HG02623 (cell line): Measurements from ENCODE around the gene BTBD2.
"Not testable (repeated sequence)": the region's sequence is repeated elsewhere in the genome, so short reads cannot be mapped to it uniquely, and the experiment has no call there.

ENCODE experiments used
- ATAC-seq: cut with Tn5 transposase; IDR thresholded peaks from one replicate; pipeline ENCODE4 v1.9.1; 2021; ENCODE audit warnings: moderate library complexity; ENCODE audit not compliant: unreplicated experiment

BTBD2 gene

DNA sequence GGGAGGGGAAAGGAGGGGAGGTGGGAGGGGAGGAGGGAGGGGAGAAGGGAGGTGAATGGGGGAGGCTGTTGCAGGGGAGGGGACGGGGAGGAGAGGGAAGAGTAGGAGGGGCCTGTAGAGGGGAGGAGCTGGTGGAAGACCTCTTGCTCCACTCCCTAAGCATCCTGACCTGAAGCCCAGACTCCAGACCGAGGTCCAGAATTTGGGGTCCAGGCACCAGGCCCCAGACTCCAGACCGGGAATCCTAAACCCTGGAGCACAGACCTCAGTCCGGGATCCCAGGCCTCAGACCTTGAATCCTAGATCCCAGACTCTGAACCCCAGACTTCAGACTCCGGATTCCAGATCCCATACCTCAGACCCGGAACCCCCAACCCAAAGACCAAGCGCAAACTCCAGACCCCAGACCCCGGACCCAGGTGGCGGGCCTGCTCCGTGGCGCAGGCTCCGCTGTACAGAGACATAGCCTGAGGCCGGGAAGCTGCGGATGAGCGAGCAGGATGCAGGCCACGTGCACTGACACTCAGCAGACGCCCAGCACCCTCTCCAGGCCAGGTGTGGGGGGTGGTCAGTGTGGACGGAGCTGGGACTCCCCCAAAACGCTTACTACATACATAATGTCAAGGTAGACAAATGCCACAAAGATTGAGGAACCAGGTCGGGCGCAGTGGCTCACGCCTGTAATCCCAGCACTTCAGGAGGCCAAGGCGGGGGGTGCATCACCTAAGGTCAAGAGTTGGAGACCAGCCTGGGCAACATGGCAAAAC is 710 bp upstream of the BTBD2 start:
- no peak for ATAC-seq

DNA sequence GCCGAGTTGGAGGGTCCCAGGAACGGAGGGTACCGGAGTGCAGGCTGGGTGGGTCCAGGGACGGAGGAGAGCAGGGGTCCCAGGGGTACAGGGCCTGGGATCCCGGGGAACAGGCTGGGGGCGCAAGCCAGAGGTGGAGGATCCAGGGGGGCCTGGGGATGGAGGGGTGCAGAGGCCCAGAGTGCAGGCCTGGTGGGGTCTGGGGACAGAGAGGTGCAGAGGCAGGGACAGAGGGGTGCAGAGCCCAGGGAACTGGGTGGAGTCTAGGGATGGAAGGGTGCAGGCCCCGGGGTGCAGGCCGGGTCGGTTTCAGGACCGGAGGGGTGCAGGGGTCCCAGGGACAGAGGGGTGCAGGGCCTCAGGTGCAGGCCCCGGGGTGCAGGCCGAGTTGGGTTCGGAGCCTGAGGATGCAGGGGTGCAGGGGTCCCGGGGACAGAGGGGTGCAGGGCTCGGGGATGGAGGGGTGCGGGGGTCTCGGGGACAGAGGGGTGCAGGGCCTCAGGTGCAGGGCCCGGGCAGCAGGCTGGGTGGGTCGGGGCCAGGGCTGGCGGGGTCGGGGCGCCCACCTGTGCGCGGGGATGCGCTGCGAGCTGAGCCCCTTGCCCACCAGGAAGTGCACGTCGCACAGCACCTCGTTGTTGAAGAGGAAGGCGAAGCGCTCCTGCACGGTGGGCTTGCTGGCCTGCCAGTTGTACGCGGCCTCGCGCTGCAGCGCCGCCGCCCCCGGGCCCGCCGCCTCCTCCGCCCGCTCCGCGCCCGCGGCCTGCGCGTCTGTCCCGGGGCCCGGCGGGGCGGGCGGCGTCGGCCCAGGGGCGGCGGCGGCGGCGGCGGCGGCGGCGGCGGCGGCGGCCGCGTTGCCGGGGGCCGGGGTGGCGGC is 545 bp downstream of the BTBD2 start:
- ATAC-seq = no peak

DNA sequence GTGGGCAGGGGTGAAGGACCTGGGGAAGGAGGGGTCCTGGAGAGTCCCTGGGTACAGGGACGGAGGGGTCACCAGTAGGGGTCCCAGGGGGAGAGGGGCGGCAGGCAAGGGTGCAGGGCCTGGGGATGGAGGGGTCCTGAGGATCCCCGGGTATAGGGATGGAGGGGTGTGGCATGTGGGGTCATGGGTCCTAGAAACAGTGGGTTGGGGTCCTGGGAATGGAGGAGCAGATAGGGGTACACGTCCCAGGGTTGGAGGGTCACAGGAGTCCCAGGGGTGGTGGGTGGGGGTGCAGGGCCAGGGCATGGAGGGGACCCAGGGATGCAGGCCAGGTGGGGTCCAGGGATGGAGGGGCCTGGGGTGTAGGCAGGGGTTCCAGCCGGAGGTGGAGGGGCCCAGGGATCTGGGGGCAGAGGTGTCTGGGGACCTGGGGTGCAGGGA is 1.4 kb downstream of the BTBD2 start:
- no peak for ATAC-seq

DNA sequence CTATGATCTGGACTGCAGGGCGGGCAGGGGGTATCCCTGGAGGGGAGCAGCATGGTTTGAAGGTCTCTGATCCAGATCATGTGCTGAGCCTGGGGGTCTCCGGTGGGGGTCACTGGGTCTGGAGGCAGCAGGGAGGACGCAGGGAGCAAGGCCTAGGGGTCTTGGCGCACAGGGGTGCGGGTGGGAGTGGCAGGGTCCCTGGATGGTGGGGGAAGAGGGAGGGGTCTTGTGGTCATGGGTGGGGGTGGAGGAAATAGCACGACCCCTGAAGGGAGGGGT is 1.9 kb downstream of the BTBD2 start:
- no peak for ATAC-seq

DNA sequence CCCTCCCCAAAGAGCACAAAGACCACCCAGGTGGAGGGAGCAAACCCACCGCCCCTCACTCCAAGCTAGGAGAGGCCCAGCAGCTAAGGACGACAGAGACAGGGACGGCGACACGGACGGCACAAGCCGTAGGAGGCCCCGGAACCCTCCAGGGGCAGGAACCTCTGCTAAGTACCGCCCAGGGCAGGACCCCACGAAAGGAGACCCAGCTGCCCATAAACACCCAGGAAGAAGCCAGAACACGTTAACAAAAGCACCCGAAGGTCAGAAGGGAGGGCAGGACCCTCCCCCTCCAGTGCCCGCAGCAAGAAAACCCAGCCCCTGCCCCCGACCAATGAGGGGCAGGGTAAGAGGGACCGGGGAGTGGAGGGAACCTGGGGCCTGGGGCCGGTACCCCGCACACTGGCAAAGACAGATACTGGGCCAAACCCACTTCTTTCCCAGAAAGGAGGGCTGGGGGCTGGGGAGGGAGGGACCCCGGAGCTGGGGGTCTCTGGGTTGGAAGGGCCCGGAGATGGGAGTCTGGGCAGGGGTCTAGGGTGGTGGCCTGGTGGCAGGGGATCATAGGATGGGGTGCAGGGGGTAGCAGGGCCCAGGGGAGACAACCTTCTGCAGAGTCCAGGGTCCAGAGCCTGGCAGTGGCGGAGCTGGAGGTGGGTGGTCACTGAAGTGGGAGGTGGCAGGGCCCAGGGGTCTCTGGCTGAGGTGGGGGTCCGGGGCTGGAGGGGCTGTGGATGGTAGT is 2.4 kb downstream of the BTBD2 start:
- no peak for ATAC-seq

DNA sequence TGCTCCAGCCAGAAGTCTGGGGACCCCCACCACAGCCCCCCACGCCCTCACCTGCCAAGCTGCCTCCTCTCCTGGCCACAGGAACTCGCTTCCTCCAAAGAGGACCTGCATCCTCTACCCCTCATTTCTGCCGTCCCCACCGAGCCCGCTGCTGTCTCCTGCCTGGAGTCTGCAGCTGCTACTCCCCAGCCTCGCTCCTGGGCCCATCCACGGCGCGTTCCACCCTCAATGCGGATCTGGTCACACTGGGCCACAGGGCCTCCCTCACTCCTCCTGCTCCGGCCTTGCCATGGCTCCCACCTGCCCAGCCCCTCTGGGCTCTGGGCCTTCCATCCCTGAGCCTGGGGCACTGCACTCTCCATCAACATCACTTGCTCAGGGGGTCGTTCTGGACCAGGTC is 4.3 kb downstream of the BTBD2 start:
- no peak for ATAC-seq

DNA sequence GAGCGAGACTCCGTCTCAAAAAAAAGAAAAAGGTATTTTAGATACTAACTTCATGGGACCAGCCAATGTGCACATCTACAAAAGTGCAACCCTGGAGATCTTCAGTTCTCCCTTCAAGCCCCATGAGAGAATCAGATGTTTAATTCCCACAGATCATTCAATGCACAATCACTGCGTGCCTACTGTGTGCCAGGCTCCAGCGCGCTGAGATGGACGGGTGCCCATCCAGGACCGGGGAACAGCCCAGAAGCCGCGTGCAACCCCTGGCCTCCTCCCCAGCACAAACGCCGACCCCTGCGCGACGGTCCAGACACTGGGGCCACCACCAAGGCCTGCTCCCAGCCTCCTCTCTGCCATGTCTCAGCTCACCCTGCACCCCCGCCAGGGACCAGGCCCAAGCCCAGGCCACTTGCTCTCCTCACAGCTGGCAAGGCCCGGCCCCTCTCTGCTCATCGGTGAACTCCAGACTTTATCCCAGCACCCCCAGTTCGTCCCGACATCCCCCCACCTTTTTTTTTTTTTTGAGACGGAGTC is 5.3 kb downstream of the BTBD2 start:
- no peak for ATAC-seq

DNA sequence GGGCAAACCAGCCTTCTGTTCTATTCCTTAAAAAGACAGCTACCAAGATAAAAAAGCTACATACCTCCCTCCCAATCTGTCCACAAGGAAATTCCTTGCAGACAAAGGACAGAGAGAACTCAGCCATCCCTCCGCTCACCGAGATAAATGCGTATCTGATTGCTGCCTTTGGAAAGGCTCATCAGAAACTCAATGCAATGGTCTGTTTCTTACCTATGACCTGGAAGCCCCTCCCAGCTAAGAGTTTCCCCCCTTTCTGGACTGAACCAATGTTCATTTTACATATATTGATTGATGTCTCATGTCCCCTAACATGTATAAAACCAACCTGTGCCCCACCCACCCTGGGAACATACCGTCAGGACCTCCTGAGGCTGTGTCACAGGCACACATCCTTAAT is 11.6 kb downstream of the BTBD2 start:
- ATAC-seq = no peak

DNA sequence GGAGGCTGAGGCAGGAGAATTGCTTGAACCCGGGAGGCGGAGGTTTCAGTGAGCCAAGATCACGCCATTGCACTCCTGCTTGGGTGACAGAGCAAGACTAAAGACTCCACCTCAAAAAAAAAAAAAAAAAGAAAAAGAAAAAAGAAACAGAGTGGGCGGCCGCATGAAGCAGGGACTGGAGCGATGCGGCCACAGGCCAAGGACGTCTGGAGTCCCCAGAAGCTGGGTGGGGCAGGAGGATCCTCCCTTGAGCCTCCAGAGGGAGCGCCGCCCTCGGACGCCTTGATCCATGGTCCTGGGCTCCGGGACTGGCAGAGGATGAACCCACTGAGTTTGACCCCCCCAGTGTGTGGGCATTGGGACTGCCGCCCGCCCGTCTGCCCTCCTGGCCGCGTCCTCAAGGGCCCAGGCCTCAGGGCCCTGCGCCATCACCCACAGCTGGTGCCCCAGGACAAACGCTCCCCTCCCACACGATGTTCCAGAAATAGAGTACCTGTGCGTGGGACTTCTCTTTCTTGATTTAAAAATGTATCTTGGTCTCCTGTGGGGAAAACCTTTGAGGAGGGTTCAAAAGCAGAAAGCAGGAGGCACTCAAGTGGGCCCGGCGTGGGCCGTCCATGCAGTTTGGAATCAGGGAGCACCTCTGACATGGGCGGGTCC is 15.5 kb downstream of the BTBD2 start:
- no peak for ATAC-seq

DNA sequence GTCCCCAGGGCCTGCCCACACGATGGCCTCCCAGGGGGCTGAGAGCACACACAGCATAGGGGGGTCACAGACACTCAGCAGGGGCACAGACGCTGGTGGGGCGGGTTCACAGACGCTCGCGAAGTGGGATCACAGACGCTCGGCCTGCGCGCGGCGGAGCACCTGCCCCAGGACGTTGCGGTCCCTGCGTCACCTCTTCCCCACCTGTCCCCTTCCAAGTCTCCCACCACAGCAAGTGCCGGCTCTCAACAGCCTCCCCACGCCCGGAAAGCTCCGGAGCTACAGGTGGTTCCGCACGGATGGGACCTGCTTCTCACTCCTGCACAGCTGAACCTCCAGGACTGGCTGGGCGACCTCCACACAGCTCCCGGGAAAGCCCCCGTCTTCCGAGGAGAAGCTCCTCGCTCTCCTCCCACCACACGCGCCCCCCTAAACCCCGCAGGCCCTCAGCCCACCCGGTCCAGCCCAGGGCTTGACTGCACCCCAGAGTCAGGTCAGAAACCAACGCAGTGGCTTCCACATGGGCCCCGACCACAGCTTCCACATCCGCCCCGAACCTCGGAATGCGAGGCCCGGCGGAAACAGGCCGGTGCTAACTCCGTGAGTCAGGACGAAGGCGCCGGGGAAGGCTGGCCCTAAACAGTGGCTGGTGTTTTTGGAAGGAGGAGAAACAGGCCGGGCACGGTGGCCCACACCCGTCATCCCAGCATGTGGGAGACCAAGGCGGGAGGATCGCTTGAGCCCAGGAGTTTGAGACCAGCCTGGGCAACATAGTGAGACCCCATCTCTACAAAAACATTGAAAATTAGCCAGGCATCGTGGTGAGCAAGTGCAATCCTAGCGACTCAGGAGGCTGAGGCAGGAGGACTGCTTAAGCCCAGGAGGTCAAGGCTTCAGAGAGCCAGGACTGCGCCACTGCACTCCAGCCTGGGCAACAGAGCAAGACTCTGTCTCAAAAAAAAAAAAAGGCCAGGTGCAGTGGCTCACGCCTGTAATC is 16.5 kb downstream of the BTBD2 start:
- no peak for ATAC-seq

DNA sequence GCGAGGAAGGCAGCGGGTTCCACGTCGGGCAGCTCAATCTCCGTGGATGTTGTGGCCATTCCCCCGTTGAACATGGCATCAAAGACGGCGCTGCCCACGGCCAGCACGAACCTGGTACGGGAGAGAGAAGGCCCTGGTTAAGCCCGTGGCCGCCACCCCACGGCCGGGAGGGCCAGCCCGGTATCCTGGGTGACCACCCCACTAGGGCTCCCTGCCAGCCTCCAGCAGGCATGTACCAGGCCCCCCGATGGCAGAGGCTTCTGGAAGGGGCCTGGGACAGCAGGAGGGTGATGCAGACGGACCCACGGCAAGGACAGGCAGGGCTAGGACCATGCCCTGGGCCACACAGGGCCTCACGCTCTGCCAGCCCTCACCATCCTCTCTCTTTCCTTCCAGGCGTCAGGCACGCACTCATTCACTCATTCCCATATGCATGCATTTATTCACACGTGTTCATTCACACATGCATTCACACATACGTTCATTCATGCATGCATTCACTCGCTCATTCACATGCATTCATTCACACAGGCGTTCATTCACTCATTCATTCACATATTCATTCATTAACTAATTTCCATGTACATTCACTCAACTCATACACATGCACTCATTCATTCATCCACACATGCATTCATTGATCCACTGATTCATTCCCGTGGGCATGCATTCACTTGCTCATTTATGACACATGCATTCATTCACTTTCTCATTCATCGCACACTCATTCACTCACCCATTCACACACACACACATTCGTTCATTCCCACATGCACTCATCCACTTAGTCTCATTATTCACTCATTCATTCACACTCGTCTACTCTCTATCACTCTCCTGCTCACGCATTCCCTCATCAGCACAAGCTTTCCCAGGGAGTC is 17.9 kb downstream of the BTBD2 start:
- ATAC-seq = no peak

DNA sequence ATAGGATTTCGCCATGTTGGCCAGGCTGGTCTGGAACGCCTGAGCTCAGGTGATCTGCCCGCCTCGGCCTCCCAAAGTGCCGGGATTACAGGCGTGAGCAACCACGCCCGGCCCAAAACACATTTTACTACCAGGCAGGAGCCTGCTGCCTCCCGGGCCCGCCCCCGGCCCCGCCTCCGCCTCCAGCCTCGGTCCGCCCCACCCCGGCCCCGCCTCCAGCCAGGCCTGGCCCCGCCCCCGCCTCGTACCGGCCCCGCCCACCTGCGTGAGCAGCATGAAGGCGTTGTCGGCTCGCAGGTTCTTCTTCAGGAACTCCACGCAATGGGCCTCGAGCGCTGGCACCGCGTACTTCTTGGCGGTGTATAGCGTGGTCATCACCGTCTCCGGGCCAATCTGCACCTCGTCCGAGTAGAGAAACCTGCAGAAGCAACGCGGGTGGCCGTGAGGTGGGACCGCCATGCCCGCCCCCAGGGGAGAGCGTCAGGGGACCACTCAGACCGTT is 22.7 kb downstream of the BTBD2 start:
- no peak for ATAC-seq

DNA sequence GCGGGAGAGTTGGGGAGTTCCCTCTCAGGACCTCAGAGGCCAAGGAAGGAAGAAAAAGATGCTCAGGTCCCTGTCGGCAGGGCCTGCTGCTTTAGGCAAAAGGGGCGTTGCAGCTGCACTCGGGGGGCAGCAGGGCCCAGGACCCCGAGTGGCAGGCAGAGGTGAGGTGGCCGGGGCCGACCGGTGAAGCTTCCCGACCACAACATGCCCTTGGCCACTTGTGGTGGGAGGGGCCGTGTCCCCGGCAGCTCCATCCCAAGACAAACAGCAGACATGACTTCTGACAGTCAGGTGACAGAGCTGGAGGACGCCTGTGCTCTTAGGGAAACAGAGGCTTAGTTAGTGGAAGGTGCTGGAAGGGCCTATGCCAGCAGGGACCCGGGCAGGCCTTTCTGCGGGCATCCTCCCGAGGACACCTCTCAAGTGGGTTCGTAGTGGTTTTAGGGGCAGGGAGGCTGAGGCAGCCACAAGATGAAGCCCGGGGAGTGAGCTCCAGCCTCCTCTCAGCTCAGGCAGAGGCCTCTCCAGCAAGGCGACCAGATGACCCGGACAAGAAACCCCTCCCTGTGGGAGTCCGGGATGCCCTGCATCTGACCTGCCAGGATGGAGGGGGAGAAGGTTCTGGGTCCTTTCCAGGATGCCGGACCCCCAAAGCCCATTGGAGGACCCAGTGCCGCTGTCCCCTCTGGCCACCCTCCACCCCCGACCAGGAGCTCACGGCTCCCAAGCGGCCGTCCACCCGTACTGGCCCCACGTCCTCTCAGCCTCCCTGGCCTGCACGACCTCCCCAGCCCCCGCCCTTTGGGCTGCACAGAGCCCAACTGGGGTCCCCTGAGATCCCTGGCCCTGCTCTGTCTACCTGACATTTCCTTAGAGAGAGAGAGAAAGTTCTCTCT is 24.2 kb downstream of the BTBD2 start:
- ATAC-seq = no peak

DNA sequence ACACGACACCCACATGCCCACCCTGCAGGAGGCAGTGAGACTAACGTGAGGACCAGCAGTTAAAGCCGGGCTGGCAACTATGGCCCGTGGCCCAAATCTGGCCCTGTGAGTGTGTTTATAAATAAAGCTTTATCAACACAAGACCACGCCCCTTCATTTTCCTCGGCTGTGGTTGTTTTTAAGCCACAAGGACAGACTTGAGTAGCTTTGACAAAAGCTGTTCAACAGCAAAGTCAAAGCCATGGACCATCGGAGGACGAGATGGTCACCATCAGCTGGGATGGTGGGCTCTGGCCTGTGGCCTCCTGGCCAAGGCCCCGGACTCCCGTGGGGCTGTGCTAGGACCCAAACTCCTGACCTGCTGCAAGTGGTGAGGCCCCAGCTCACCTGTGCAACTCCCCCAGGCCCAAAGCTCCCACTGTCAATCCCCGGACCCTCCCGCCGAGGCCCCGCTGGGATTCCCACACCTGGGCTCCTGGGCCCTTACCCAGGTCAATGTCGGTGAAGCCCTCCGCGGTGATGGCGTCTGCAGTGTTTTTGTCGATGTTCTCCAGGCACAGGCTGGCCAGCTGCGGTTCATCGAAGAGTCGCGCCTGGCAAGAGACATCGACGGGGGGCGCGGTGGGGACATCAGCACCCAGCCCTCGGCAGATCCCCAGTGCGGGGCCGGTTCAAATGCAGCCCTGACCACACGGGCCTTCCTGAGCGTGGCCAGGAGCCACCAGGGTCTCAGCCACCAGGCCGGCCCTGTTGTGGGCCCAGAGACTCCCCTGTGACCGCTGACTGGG is 25.1 kb downstream of the BTBD2 start:
- no peak for ATAC-seq

DNA sequence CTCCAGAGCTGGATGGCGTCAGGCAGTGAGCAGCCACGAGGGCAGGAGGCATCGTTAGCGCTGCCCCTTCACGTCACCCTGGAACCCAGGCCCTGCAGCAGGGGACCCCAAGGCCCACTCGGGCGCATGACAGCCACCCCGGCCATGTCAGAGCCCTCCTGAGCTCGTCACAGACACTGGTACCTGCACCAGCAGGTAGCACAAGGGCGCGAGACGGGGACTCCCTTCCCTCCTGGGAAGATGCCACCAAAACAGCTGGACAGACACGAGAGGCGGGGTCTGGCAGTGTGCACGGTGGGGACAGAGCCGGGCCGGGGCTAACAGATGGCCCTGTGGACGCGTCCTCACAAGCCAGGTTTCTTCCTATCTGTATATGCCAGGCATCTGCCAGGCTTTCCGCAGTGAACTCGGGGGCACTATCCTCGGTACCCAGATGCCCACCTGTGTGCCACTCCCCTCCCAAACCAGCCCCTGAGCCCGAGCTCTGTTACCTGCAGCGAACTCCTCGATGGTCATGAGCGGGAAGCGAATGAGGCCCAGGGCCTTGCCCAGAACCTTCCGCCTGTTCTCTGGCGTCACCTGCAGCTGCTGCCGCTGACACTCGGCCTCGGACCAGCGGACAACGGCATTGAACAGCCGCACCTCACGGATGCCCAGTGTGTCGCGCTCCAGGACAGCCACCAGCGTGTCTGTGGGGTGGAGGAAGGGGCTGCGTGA is 25.8 kb downstream of the BTBD2 start:
- ATAC-seq = no peak

DNA sequence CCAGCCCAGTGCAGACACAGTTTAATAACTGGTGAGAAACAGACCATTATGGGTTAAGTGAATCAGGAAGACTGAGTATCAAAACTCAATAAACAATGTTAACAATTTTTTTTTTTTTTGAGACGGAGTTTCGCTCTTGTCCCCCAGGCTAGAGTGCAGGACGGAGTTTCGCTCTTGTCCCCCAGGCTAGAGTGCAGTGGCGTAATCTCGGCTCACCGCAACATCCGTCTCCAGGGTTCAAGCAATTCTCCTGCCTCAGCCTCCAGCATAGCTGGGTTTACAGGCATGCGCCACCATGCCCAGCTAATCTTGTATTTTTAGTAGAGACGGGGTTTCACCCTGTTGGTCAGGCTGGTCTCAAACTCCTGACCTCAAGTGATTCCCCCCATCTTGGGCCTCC is 27.1 kb downstream of the BTBD2 start:
- not testable (repeated sequence) for ATAC-seq
